Right lobe of liver (tissue), 6 donors: Measurements from ENCODE around the gene LRRC32. TPM values are rescaled to one million over a fixed set of nuclear protein-coding genes. Genes with fewer than 3 reads are reported as not detected.

Source experiments
- ATAC-seq, 4 donors: fragments of 200-7000 bp; cut with Tn5 transposase; one replicate each; pipeline ENCODE4 v1.9.1; 2020; ENCODE audit warnings: mild to moderate bottlenecking in 4 of 4, moderate library complexity in 4 of 4
- DNase-seq, 3 donors: peaks; one replicate each; pipeline ENCODE4 v3.0.0-alpha.2; 2020
- H3K27ac ChIP-seq, 3 donors: fragments of 200-600 bp; one replicate each; pipeline ENCODE4 v1.8.0; 2022
- H3K27me3 ChIP-seq, 2 donors: fragments of 200-600 bp; one replicate each; pipeline ENCODE4 v1.8.0; 2022
- H3K36me3 ChIP-seq, 4 donors: fragments of 200-600 bp; sonication (generic) in 1 of 4; one replicate each; pipeline versions ENCODE4 v1.5.1 to v1.8.0; 2017 to 2022; ENCODE audit warnings: control low read depth in 1 of 4
- H3K4me1 ChIP-seq, 4 donors: fragments of 200-600 bp; sonication (generic) in 1 of 4; one replicate each; pipeline versions ENCODE4 v1.5.1 to v1.8.0; 2017 to 2022; ENCODE audit warnings: control low read depth in 1 of 4
- H3K4me3 ChIP-seq, 3 donors: fragments of 200-600 bp; one replicate each; pipeline ENCODE4 v1.8.0; 2022
- H3K9me3 ChIP-seq, 4 donors: fragments of 200-600 bp; sonication (generic) in 1 of 4; one replicate each; pipeline versions ENCODE4 v1.5.1 to v1.8.0; 2017 to 2022; ENCODE audit warnings: control low read depth in 1 of 4
- CTCF ChIP-seq, 4 donors: fragments of 200-600 bp in 3 of 4; fragments of 450-650 bp in 1 of 4; IDR thresholded peaks; one replicate each; pipeline versions ENCODE4 v1.5.1 to v1.8.0; 2016 to 2022; ENCODE audit warnings: antibody characterized with exemption in 4 of 4, mild to moderate bottlenecking in 2 of 4
- POLR2A ChIP-seq: fragments of 450-650 bp; IDR thresholded peaks from one replicate; pipeline ENCODE4 v1.6.1; 2017; ENCODE audit warnings: antibody characterized with exemption, mild to moderate bottlenecking
- WGBS: methylation state at CpG from one replicate; pipeline ENCODE4 v1.1.6; 2018; ENCODE audit warnings: low coverage, low lambda C conversion rate; ENCODE audit not compliant: insufficient coverage; ENCODE audit errors: missing lambda C conversion rate; 5-methylcytosine and 5-hydroxymethylcytosine counted together
- intact Hi-C, 2 donors: fragments of 100-400 bp; cut with DNase I; formaldehyde crosslinking; loops; one replicate each; pipeline versions ENCODE4 v1.11.2 to v1.14.1; 2022
- total RNA-seq, 6 experiments: library from RNA; depleted of rRNA in 2 of 6; stranded (reverse); fragments of >200 nt in 2 of 6; fragmentation: NEBNext Ultra II Directional in 3 of 6; extraction: Animal tissue kit (Norgen Biotek cat#: 25700) in 3 of 6; gene quantifications; one replicate each; pipeline versions ENCODE4 v1.1.0 to v1.2.4, GENCODE V29; 2016 to 2023
- donor health status: DM: no; HTN: yes; CAD: no.
- donor health status: DM: no; HTN: no; CAD: no.
- donor health status: DM: no; HTN: no; CAD: no.
- donor health status: DM: no; HTN: yes; CAD: no.
- donor health status: DM: no; HTN: yes; CAD: no.

The LRRC32 gene
- total RNA-seq, 6 experiments from 2014 or later: 7.4 to 19.5 (median 14.5) TPM

DNA sequence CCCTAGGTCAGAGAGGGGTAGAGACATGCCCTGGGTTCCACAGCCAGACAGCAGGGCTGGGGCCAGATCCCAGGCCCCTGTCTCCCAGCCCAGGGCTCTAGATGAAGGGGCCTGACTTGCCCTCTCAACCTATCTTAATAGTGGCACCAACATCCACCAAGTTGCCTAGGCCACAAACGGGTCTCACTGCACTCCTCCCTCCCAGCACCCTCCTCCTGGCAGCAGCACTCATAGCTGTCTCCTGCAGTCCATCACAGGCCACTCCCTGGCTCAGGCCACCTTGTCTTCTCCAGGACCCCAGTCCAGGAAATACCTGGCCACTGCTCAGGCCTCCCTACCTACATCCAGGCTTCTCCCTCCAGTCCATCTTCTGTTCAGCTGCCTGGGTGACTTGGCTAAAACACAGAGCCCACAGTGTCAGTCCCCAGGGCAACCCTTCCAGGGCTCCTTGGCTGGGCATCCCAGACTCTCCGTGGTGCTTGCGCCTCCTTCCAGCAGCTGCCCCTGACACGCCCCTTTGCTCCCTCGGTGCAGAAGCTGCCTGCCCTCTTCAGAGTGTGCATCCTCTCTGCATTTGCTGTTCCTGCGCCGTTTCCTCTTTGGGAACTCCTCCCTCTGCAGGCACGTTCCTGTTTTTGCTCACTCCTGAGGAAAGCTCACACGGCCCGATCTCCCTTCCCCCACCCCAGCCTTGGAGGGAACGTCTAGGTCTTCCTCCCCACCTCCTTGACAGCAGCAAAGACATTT, 40.5 kb downstream of the LRRC32 start:
- H3K27me3 ChIP-seq: no peaks in the 10 kb centered on the region
- no peak overlapping the region for H3K4me3 ChIP-seq
- 43% methylated on average over 10 of the region's 11 CpGs for whole genome bisulfite sequencing
- peak in 1 of 4 donors; percentile 9 for TF ChIP-seq CTCF (IDR thresholded peaks at IDR 0.05)
- TF ChIP-seq POLR2A: no peak
- ATAC-seq: peak; percentile 75 to 86 (median 84)
- H3K36me3 ChIP-seq: no peaks in the 10 kb centered on the region
- peak; percentile 71 to 76 (median 75) for DNase-seq
- H3K27ac ChIP-seq: peak overlapping the region; percentile 65 to 88 (median 67)
- intact Hi-C loops: no loop called here
- H3K4me1 ChIP-seq: peaks cover 0 to 4% (median 0%) of the 10 kb centered on the region in 4 donors
- peaks cover 0 to 3% (median 0%) of the 10 kb centered on the region in 4 donors for H3K9me3 ChIP-seq

DNA sequence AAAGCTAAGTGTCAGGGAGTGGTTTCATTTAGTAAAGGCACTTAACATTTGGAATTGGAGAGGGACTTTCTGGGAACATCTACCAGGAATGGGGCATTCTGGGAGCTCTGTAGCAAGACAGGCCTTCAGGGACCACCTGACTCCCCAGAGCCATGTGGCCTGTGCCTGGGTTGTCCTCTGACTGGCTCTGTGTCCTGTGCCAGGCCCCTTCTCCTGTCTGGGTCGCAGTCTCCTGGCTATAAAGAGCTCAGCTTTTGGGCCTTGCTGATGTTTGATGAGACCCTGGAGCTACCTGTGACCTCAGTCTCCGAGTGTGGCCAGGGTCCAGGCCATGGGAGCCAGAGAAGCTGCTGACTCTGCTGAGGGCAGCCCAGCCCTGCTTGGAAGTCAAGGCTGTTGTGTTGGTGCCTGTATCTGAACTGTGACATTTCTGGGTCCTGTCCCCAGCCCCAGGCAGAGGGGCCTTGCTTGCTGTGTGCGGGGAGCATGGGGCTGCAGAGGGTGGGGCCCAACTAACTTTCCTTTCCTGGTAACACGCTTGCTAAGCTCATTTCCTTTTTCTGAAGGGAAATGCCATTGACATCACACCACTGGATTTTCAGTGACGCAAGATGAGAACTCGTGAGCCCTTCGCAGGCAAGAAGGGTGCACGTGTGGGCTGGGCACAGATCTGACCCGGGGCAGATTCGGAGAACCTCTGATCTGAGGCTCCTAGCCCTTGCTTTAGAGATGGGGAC, 41.3 kb downstream of the LRRC32 start:
- intact Hi-C loops: no loop called here
- H3K27me3 ChIP-seq: no peaks in the 10 kb centered on the region
- 78% methylated on average over 8 of the region's 10 CpGs for WGBS
- peaks cover 0 to 3% (median 0%) of the 10 kb centered on the region in 4 donors for H3K9me3 ChIP-seq
- ATAC-seq (peak; percentile 70 to 78 (median 75)), DNase-seq (peak in 2 of 3 donors; percentile 50 to 60)
- H3K4me3 ChIP-seq: no peak overlapping the region
- H3K4me1 ChIP-seq: peaks cover 0 to 4% (median 0%) of the 10 kb centered on the region in 4 donors
- TF ChIP-seq POLR2A (no peak), CTCF (IDR thresholded peaks at IDR 0.05) (no peak)
- H3K36me3 ChIP-seq: no peaks in the 10 kb centered on the region
- peak overlapping the region; percentile 65 to 88 (median 67) for H3K27ac ChIP-seq

- 88% methylated on average over 6 of the region's 8 CpGs for WGBS
- H3K4me1 ChIP-seq: peaks cover 0 to 4% (median 0%) of the 10 kb centered on the region in 4 donors
- no peaks in the 10 kb centered on the region for H3K27me3 ChIP-seq
- no peaks in the 10 kb centered on the region for H3K36me3 ChIP-seq
- ATAC-seq: no peak
- intact Hi-C loops: no loop called here
- H3K27ac ChIP-seq: peak overlapping the region in 2 of 3 donors; percentile 67 to 88
- peaks cover 0 to 3% (median 0%) of the 10 kb centered on the region in 4 donors for H3K9me3 ChIP-seq
- H3K4me3 ChIP-seq: no peak overlapping the region
- TF ChIP-seq POLR2A (no peak), CTCF (IDR thresholded peaks at IDR 0.05) (no peak)
- DNase-seq: no peak
Observed at GRCh38 chr11:76628408-76628947, 42.1 kb downstream of the LRRC32 start.

DNA sequence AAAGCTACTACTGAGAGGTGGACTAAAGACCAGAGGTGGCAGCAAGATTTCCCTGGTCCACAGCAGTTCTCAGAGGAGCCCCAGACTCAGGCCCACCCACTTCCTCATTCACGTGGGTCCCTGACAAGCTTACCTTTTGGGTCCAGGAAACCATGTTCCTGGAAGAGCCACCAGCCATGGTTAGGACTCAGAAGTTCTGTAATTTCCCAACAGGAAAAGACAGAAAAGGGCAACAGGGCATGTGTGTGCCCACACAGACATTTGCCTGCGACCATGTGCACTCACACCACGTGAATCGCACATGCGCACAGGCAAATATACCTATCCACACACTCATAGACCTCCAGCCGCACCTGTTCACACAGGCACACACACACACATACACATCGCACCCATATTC, 42.9 kb downstream of the LRRC32 start:
- no peak for DNase-seq
- Histone ChIP-seq H3K9me3 (peaks cover 0 to 3% (median 0%) of the 10 kb centered on the region in 4 donors), H3K4me3 (no peak overlapping the region), H3K36me3 (no peaks in the 10 kb centered on the region), H3K27me3 (no peaks in the 10 kb centered on the region), H3K4me1 (peaks cover 0 to 4% (median 0%) of the 10 kb centered on the region in 4 donors), H3K27ac (no peak overlapping the region)
- intact Hi-C loops: no loop called here
- TF ChIP-seq CTCF (IDR thresholded peaks at IDR 0.05): no peak
- TF ChIP-seq POLR2A: no peak
- ATAC-seq: no peak
- 78% methylated on average over 7 of the region's 7 CpGs for WGBS
